ENCODE data around the gene CHAF1A.

CHAF1A gene

DNA sequence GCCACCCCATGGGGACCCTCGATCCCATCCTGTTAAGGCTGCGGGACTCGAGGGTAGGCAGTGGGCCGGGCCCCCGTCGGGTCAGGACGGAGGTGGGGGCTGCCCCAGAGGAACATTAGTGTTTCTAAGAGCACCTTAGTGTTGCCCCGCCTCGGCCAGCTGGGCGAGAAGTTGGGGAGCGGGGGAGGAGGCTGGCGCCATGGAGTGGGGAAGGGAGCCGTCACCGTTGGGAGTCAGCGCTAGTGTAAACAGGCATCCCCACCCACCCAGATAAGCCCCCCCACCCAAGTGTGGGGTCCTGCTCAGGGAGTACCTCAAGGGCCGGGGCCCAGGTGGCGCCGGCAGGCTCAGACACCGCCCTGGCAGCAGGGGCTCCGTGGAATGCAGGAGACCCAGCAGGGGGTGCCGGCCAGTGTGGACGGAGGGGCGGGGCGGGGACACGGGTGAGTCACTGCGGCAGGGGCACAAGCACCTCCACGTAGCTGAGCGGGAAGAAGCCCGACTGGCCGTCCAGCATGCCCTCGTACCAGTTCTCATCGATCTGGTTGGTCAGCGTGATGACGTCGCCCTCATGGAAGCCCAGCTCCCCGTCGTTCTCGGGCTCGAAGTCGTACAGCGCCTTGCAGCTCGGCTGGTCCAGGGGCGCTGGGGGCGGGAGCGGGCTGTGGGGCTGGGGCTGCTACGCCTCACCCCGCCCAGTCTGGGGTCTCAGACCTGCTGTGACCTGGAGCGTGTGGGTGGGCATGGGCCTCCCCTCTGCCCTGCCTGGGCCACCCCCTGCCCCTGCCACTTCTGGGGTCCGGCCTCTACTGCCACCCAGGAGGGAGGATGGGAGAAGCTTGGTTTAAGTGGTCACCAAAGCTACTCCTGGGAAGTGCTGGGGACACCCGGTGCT, 41.0 kb upstream of the CHAF1A start:
- Histone ChIP-seq H3K36me3 (ENCODE audit: control insufficient read depth, insufficient read depth, low read length) (peaks cover 51% of the 10 kb centered on the region), H3K9ac (ENCODE audit: low read depth, low read length) (no peak overlapping the region), H3K4me3 (ENCODE audit: low read depth, low read length) (no peak overlapping the region), H3K27me3 (ENCODE audit: control insufficient read depth, insufficient read depth, low read length) (no peaks in the 10 kb centered on the region), H3K9me3 (ENCODE audit: control insufficient read depth, insufficient read depth, low read length) (no peaks in the 10 kb centered on the region), H3K4me1 (ENCODE audit: control insufficient read depth, insufficient read depth, low read length) (no peaks in the 10 kb centered on the region)

DNA sequence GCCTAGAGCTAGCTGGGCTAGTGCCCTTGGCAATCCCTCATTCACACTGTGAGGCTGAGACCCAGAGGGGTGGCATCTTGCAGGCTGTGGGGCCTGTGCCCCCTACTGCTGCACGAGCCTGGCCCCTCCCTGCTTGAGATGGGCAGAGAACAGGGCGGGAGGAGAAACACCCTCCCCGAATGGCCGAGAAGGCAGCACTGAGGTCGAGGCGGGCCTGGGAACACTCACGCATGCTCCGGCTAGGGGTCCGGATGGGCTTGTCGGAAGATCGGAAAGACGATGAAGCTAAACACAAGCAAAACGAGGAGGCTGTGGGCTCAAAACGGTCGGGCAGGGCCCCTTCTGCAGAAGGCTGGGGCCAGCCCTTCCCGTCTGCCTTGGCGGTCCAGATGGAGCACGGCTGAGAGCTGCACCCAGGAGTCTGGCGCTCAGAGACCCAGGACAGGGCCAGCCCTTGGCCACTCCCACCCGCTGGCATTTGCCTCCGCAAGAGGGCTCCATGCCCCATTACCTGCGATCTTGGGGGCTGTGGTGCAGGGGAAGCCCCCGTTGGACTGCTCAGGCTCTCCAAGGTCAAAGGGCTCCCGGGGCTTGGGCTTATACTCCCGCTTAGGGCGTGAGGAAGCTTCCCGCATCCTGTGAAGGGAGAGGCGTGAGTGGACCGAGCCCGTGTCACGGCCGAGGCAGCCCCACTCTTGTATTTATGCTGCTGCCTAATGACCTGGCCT, 40.2 kb upstream of the CHAF1A start:
- peaks cover 51% of the 10 kb centered on the region for H3K36me3 ChIP-seq (ENCODE audit: control insufficient read depth, insufficient read depth, low read length)
- H3K27me3 ChIP-seq (ENCODE audit: control insufficient read depth, insufficient read depth, low read length), result no peaks in the 10 kb centered on the region
- no peaks in the 10 kb centered on the region for H3K9me3 ChIP-seq (ENCODE audit: control insufficient read depth, insufficient read depth, low read length)
- no peak overlapping the region for H3K4me3 ChIP-seq (ENCODE audit: low read depth, low read length)
- H3K4me1 ChIP-seq (ENCODE audit: control insufficient read depth, insufficient read depth, low read length), result no peaks in the 10 kb centered on the region
- no peak overlapping the region for H3K9ac ChIP-seq (ENCODE audit: low read depth, low read length)

DNA sequence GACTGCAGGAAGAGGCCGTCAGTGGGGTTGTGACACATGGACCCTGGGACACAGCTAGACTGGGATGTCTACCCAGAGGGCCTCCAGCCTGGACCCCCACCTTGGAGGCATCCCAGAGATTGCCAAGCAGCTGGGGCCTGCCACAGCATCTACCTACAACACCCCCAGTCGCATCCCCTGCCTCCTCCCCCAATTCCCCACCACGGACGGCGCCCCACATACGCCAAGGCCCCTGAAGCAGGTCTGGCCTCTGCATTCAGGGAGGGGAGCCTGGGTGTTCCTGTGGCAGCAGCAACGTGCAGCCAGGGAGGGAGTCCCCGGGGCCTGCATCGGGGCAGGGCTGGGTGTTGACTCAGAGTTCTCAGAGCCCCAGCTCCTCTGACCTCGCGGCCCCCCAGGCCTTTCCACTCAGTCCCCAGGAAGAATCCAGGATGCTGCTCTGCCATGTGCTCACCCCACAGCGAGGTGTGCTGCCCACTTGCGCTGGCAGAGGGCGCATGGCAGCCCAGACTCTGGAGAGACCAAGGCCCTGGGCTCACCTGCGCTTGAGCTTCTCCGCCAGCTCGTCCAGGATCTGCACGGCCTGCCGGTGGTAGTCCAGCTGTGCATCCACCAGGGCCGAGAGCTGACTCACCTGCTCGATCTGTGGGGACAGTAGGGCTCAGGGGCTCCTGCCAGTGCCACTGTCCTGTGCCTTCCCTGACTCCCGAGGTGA, 39.5 kb upstream of the CHAF1A start:
- no peak overlapping the region for H3K4me3 ChIP-seq (ENCODE audit: low read depth, low read length)
- no peaks in the 10 kb centered on the region for H3K4me1 ChIP-seq (ENCODE audit: control insufficient read depth, insufficient read depth, low read length)
- no peak overlapping the region for H3K9ac ChIP-seq (ENCODE audit: low read depth, low read length)
- H3K9me3 ChIP-seq (ENCODE audit: control insufficient read depth, insufficient read depth, low read length), result no peaks in the 10 kb centered on the region
- no peaks in the 10 kb centered on the region for H3K27me3 ChIP-seq (ENCODE audit: control insufficient read depth, insufficient read depth, low read length)
- H3K36me3 ChIP-seq (ENCODE audit: control insufficient read depth, insufficient read depth, low read length), result peaks cover 51% of the 10 kb centered on the region

DNA sequence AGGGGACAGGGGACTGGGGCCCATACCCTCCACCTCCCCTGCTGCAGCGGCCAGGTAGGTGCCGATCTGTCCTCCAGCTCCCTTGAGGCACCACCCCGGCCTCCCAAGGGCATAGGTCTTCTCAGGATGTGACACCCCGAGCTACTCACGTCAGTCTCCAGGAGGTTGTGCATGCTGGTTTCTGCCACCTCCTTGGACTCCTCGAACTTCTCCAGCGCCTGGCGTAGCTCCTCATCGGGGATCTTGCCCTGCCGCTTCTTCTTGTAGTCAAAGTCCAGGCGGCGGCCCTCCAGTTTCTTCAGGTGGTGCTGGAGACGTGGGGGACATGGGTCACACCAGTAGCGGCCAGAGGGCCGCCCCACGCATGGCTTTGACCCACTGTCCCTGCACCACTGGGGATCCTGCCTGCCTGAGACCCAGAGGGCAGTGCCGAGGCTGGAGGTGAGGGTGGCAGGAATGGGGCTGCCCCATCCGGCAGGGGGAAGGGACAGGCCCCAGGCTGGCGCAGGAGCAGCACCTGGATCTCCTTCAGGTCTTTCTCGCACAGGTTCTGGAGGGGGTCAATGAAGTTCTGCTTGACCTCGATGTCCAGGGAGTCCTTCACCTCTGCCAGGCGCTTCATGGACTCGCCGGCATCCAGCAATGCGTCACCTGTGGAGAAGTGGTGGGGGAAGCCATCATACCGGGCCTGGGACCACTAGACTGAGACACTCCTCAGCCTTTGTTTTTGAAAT, 38.7 kb upstream of the CHAF1A start:
- no peak overlapping the region for H3K9ac ChIP-seq (ENCODE audit: low read depth, low read length)
- no peaks in the 10 kb centered on the region for H3K27me3 ChIP-seq (ENCODE audit: control insufficient read depth, insufficient read depth, low read length)
- H3K4me3 ChIP-seq (ENCODE audit: low read depth, low read length), result no peak overlapping the region
- peaks cover 47% of the 10 kb centered on the region for H3K36me3 ChIP-seq (ENCODE audit: control insufficient read depth, insufficient read depth, low read length)
- no peaks in the 10 kb centered on the region for H3K4me1 ChIP-seq (ENCODE audit: control insufficient read depth, insufficient read depth, low read length)
- H3K9me3 ChIP-seq (ENCODE audit: control insufficient read depth, insufficient read depth, low read length), result no peaks in the 10 kb centered on the region

DNA sequence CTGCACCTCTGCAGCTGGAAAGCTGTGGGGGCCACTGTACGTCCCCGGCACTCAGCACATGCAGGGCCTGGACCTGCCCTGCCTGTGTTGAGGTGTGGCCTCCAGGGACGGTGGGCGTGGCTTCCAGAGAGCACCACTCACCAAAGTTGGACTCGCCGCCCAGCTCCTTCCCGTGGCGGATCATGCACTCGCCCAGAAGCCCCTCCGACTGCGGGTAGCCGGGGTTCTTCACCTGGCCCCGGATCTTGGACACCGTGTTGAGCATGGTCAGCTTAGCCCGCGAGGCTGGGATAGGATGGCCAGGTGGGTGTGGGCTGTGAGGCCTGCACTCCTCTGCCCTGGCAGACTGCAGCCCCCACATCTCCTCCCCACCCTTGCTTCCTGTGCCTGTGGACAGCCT, 37.1 kb upstream of the CHAF1A start:
- no peaks in the 10 kb centered on the region for H3K9me3 ChIP-seq (ENCODE audit: control insufficient read depth, insufficient read depth, low read length)
- H3K4me3 ChIP-seq (ENCODE audit: low read depth, low read length), result no peak overlapping the region
- no peaks in the 10 kb centered on the region for H3K27me3 ChIP-seq (ENCODE audit: control insufficient read depth, insufficient read depth, low read length)
- H3K4me1 ChIP-seq (ENCODE audit: control insufficient read depth, insufficient read depth, low read length), result peaks cover 3% of the 10 kb centered on the region
- peaks cover 36% of the 10 kb centered on the region for H3K36me3 ChIP-seq (ENCODE audit: control insufficient read depth, insufficient read depth, low read length)
- no peak overlapping the region for H3K9ac ChIP-seq (ENCODE audit: low read depth, low read length)

DNA sequence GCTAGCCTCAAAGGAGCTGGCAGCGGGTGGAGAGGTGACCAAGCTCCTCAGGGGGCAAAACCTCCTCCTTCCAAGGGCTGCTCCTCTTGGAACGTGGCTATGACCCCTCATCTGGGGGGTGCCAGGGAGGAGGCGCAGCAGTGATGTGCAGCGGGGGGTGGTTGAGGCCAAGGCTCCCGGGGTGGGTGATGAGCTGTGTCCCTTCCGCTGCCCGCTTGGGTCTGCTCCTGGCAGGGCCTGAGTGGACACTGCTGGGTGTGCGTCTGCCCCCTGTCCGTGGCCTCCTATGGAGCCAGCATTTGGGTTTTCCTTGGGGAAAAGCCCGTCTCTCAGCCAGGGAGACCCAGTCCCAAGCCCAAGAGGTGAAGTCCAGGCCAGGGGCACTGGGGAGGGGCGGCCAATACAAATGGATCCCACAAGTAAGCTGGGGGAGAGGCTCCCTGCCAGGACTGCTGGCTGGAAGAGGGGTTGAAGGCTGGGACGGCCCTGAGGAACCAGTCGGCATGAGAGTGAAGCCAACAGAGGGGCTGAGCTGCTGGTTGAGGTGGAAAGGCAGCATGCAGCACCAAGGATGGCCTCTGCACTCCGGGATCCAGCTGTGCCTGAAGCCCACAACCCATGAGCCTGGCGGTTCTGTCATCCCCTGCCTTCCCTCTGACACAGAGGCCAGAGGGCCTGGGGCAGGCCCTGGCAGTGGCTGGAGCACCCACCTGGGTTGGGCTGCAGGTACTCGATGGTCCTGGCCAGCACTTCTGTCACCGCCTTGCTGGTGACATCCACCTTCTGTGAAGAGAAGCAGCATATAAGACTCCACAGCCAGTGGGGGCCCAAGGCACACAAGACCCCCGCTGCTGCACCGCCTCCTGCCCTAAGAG, 36.4 kb upstream of the CHAF1A start:
- Histone ChIP-seq H3K4me3 (ENCODE audit: low read depth, low read length) (no peak overlapping the region), H3K36me3 (ENCODE audit: control insufficient read depth, insufficient read depth, low read length) (peaks cover 36% of the 10 kb centered on the region), H3K9me3 (ENCODE audit: control insufficient read depth, insufficient read depth, low read length) (no peaks in the 10 kb centered on the region), H3K27me3 (ENCODE audit: control insufficient read depth, insufficient read depth, low read length) (no peaks in the 10 kb centered on the region), H3K9ac (ENCODE audit: low read depth, low read length) (no peak overlapping the region), H3K4me1 (ENCODE audit: control insufficient read depth, insufficient read depth, low read length) (peaks cover 3% of the 10 kb centered on the region)

DNA sequence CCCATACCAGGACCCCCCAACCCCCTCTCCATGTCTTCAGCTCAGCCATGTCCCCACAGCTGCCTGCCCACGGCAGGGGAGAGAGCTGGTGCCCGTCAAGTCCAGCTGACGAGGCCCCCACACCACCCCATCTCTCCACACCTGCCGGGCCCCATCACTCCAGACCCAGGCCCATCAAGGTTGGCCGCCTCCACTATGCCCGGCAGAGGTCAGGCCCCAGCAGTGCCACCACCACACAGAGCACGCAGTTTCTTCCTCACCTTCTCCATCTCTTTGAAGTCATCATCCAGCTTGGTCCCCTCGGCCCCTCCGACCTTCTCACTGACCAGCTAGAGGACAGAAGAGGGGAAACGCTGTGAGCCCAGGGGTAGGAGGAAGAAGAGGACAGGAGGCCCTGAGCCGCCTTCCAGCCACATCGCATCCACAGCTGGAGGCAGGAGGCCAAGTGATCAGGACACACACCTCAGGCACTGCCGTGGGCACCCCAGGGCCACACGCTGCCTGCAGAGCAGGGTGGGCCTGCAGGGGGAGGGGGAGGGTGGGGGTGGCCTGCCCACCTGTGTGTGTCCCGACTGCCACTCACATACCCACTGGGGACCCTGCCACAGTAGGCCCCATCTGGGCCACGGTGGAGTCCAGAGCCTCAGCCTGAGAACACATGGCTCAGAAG, 35.6 kb upstream of the CHAF1A start:
- Histone ChIP-seq H3K27me3 (ENCODE audit: control insufficient read depth, insufficient read depth, low read length) (no peaks in the 10 kb centered on the region), H3K4me1 (ENCODE audit: control insufficient read depth, insufficient read depth, low read length) (peaks cover 3% of the 10 kb centered on the region), H3K9ac (ENCODE audit: low read depth, low read length) (no peak overlapping the region), H3K36me3 (ENCODE audit: control insufficient read depth, insufficient read depth, low read length) (peaks cover 39% of the 10 kb centered on the region), H3K9me3 (ENCODE audit: control insufficient read depth, insufficient read depth, low read length) (no peaks in the 10 kb centered on the region), H3K4me3 (ENCODE audit: low read depth, low read length) (no peak overlapping the region)

DNA sequence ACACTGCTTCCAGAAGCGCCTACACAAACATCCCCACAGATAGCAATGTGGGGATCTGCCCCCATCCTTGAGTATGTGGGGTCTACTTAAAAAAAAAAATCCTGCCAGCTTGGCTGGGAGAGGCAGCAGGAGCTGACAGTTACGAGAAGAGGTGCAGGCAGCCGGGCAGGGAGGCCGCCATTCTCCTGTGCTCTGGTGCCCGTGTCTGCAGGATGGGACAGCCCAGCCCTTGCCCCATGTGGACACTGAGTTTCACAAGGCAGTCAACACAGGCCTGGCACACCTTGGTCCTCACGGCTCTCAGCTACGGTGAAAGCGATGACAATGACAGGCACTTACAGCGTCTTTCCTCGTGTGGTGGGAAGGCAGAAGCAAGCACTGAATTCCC, 35.1 kb upstream of the CHAF1A start:
- Histone ChIP-seq H3K9me3 (ENCODE audit: control insufficient read depth, insufficient read depth, low read length) (no peaks in the 10 kb centered on the region), H3K9ac (ENCODE audit: low read depth, low read length) (no peak overlapping the region), H3K4me1 (ENCODE audit: control insufficient read depth, insufficient read depth, low read length) (peaks cover 3% of the 10 kb centered on the region), H3K27me3 (ENCODE audit: control insufficient read depth, insufficient read depth, low read length) (no peaks in the 10 kb centered on the region), H3K4me3 (ENCODE audit: low read depth, low read length) (no peak overlapping the region), H3K36me3 (ENCODE audit: control insufficient read depth, insufficient read depth, low read length) (peaks cover 34% of the 10 kb centered on the region)

DNA sequence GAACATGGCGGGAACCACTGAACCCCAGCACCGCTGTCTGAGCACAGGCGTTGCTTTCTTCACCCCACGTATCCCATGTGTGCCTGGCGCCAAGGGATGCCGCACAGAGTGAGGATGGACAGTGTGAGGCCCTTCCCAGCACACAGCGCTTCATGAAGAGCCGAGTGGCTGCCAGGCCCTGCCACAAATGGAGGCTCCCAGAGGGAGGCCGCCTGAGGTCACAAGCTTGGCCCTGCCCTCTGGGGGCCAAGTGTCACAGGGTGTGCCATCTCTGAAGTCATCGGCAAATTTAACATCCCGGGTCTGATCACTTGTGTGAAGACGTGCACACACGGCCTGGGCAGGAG, 34.7 kb upstream of the CHAF1A start:
- Histone ChIP-seq H3K9ac (ENCODE audit: low read depth, low read length) (no peak overlapping the region), H3K36me3 (ENCODE audit: control insufficient read depth, insufficient read depth, low read length) (peaks cover 30% of the 10 kb centered on the region), H3K4me1 (ENCODE audit: control insufficient read depth, insufficient read depth, low read length) (peaks cover 3% of the 10 kb centered on the region), H3K9me3 (ENCODE audit: control insufficient read depth, insufficient read depth, low read length) (no peaks in the 10 kb centered on the region), H3K27me3 (ENCODE audit: control insufficient read depth, insufficient read depth, low read length) (no peaks in the 10 kb centered on the region), H3K4me3 (ENCODE audit: low read depth, low read length) (no peak overlapping the region)

DNA sequence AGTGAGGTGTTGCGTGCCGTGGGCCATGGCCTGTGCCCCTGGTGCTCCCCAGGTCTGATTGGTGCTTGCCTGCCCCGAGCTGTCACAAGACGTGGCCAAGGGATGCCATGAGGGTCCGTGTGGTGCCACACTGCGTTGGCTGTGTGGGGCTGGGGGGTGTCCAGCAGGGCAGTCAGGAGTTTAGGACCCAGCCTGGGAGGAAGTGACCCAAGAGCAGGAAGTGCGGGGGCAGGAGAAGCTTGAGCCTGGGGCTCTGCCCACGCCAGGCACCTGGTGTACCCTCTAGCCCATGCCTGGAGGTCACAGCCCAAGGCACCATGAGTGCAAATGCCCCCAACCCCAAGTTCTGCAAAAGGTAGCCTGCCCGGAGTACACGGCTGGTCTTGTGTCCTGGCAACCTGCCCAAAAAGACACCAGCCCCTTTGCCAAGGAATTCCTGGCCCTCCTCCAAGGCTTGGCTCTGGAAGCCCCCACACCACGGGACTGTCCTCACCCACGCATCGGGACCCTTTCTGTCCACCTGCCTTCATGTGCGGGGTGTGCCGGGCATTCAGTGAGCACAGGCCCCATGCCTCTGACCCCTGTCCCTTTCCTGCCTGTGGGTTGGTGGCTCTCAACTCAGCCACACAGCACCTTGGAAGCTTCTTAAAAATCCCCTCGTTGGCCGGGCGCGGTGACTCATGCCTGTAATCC, 34.2 kb upstream of the CHAF1A start:
- H3K4me1 ChIP-seq (ENCODE audit: control insufficient read depth, insufficient read depth, low read length), result peaks cover 3% of the 10 kb centered on the region
- no peaks in the 10 kb centered on the region for H3K9me3 ChIP-seq (ENCODE audit: control insufficient read depth, insufficient read depth, low read length)
- H3K27me3 ChIP-seq (ENCODE audit: control insufficient read depth, insufficient read depth, low read length), result no peaks in the 10 kb centered on the region
- H3K4me3 ChIP-seq (ENCODE audit: low read depth, low read length), result no peak overlapping the region
- peaks cover 28% of the 10 kb centered on the region for H3K36me3 ChIP-seq (ENCODE audit: control insufficient read depth, insufficient read depth, low read length)
- H3K9ac ChIP-seq (ENCODE audit: low read depth, low read length), result no peak overlapping the region
